SU-DHL-6 (cell line): ENCODE measurements around the gene MGMT.

Experiments
- CTCF ChIP-seq: fragments of 200-600 bp; sonication (generic); IDR thresholded peaks from one replicate; pipeline ENCODE4 v1.5.1; 2017; ENCODE audit warnings: antibody characterized with exemption, mild to moderate bottlenecking, low read length, moderate library complexity; ENCODE audit not compliant: insufficient read depth, poor library complexity, severe bottlenecking
- EZH2phosphoT487 ChIP-seq: fragments of 200-600 bp; sonication (generic), shearing (Covaris generic); conservative IDR thresholded peaks from 2 replicates; pipeline ENCODE4 v1.6.1; 2018; ENCODE audit warnings: mild to moderate bottlenecking, antibody characterized with exemption, low read length, moderate library complexity, mixed read lengths

DNA sequence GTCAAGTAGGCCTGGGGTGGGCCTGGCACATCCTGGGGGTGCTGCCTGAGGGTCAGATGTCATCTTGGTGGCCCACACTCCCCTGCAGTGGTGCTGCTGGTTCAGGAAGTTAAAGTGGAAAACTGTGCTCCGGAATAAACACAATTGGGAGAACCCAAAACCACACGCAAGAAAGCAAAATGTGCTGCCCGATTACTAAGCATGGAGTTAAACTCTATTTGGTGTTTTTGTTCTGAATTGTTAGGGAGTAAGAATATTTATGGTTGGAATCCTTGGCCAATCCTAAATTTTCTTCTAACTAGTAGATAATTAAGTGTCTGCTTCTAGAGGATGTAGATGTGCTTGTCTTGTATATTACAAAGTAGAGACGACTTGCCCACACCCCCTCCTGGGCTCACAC lies 131.4 kb downstream of the MGMT start:
- TF ChIP-seq CTCF = no peak
- TF ChIP-seq EZH2phosphoT487 = no peak
